Right lung (tissue), 5 donors: ENCODE measurements around the gene SVEP1. TPM values are rescaled to one million over a fixed set of nuclear protein-coding genes. Genes with fewer than 3 reads are reported as not detected.
"Not testable (repeated sequence)": the region's sequence is repeated elsewhere in the genome, so short reads cannot be mapped to it uniquely, and the experiment has no call there.

Experiments used
- DNase-seq, 2 donors: peaks; one replicate each; pipeline ENCODE4 v3.0.0-alpha.2; 2013
- polyA plus RNA-seq, 5 donors: library from polyadenylated mRNA; unstranded; fragments of 120-200 nt; gene quantifications; one replicate each; pipeline versions ENCODE4 v1.2.1 to v1.2.3, GENCODE V29; 2013; ENCODE audit warnings: inconsistent platforms in 1 of 5, low replicate concordance in 1 of 5; ENCODE audit not compliant: insufficient read length in 5 of 5, insufficient read depth in 1 of 5

Gene SVEP1
- polyA plus RNA-seq, 5 donors, result 15.8 to 31.9 (median 27.7) TPM

- DNase-seq, result no peak
Measured at GRCh38 chr9:110382731-110383130, 196.8 kb downstream of the SVEP1 start.

DNA sequence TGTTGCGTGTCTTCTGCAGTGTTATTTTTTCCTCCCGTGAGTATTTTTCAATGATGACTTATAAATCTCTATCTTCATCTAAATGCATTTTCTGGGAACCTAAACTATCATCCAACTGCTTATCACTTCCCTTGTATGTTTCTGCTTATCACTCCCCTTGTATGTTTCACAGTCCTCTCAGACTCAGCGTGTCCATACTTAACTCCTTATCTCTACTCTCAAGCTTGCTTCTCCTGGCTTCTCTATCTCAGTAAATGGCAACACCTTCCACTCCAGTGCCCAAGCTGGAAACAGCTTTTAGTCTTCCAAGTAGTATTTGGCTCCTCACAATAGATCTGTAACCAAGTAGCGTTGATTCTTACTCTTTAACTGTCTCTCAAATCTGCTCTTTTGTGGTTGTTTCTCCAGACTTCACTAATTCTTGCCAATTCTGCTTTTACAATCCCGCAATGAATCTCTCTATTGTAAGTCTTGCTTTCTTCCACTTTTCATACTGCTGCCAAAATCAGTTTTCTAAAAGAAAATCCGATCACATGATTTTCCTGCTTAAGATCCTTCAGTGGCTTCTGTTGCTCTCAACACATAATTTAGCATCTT is 208.0 kb downstream of the SVEP1 start:
- DNase-seq, result peak in 1 of 2 donors; percentile 1

GRCh38 chr9:110370315-110370714 is 209.2 kb downstream of the SVEP1 start:
- no peak for DNase-seq

- no peak for DNase-seq
Measured at GRCh38 chr9:110364451-110364850, 215.1 kb downstream of the SVEP1 start.

DNA sequence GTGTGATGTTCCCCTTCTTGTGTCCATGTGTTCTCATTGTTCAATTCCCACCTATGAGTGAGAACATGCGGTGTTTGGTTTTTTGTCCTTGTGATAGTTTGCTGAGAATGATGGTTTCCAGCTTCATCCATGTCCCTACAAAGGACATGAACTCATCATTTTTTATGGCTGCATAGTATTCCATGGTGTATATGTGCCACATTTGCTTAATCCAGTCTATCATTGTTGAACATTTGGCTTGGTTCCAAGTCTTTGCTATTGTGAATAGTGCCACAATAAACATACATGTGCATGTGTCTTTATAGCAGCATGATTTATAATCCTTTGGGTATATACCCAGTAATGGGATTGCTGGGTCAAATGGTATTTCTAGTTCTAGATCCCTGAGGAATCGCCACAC is 220.5 kb downstream of the SVEP1 start:
- not testable (repeated sequence) for DNase-seq

- DNase-seq, result no peak
Measured at GRCh38 chr9:110357505-110357904, 222.0 kb downstream of the SVEP1 start.

DNA sequence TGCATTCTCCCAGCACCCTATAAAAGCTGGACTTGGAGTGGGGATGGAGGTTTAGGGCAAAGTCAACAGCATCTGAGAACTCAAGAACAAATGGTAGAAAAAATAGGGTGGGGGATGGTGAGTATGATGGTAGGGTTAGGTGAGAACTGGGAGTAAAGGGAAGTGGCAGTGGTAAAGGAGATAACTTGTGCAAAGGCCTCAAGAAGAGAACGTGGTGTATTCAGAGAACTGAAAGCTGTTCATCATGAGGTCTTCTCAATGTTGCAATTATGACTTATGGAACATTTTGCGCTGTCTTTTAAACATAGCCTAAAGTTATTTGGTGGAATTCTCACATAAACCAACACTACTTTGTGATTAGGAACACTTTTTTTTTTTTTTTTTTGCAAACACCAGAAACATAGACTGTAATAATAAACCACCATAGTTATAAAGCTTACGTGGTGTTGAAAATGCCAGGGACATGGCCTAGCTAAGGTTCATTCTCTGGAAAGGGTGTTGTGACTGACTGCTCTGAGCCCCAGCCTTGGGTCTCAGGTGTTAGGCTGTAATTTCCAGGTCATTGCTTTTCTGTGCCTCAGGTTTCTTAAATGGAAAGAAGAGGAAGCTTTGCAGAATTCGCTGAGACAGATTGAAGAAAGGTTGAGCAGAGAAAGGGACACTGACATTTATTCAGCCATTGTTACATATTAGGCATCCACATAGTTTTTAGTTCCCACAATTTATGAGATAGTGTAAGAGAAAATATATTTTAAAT is 222.7 kb downstream of the SVEP1 start:
- no peak for DNase-seq

DNA sequence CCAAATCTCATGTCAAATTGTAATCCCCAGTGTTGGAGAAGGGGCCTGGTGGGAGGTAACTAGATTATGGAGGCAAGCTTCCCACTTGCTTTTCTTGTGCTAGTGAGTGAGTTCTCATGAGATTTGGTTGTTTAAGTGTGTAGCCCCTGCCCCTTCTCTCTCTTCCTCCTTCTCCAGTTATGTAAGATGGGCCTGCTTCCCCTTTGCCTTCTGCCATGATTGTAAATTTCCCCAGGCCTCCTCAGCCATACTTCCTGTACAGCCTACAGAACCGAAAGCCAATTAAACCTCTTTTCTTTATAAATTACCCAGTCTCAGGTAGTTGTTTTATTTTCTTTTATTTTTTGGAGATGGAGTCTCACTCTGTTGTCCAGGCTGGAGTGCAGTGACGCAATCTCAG is 223.6 kb downstream of the SVEP1 start:
- no peak for DNase-seq

DNA sequence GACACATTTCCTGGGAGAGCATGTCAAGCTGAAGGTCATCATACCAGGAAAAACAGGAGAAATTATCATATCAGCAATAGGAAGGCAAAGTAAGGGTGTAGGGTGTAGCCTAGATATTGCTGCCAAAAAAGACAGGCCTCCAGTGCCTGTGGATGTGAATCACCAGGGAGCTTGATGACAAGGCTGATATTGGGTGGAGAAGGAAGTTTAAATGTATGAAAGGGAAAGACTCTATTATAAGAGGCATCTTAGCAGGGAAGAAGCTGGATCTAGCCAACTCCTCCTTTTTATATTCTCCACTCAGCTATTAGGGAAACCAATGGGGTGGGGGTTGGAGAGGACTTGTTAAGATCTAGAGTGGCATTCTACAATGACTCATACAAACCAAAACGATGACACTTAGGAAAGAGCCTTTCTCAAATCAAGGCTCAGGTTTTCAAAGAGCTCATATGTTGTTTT is 228.5 kb downstream of the SVEP1 start:
- no peak for DNase-seq

DNA sequence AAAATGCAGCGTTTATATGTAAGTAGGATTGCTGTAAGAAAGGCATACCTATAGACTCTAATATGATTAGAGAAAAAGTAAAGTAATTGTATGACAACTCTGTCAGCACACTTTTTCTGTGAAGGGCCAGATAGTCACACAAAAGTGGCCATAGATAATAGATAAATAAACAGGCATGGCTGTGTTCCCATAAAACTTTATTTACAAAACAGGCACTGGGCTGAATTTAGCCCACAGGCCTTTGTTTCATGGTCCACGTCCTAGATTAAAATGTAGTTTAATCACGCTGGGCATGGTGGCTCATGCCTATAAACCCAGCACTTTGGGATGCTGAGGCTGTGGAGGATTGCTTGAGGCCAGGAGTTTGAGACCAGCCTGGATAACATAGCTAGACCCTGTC is 233.2 kb downstream of the SVEP1 start:
- DNase-seq, result no peak

DNA sequence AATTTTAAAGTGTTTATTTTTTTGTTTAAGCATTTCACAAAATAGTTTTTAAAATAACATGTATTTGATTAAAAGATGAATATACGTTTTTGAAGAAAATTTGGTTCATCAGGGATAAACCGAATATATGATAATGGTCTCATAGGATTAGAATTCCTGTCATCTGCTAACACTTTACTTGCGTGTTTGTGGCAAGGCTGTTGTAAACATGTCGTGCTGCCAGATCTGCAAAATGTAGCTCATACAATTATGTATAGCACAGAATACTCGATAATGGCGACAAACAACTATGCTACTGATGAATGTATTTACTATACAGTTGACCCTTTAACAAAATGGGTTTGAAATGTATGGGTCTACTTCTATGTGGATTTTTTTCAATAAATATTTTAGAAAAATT is 234.7 kb downstream of the SVEP1 start:
- no peak for DNase-seq

- DNase-seq, result no peak
Measured at GRCh38 chr9:110343551-110343950, 236.0 kb downstream of the SVEP1 start.

DNA sequence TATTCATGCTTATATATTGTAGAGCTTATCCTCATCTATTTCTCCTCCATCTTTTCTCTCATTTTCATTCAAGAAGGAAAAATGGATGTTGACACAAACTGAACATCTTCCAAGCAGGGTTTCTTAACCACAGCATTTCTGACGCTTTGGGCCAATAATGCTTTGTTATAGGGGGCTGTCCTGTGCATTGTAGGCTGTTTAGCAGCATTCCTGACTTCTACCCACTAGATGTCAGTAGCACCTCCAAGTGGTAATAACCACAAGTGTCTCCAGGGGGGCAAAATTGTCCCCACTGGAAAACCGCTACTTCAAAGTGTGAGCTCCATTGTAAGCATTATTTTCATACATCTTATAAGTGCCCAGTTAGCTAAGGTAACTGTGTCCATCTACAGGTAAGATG is 239.2 kb downstream of the SVEP1 start:
- no peak for DNase-seq

DNA sequence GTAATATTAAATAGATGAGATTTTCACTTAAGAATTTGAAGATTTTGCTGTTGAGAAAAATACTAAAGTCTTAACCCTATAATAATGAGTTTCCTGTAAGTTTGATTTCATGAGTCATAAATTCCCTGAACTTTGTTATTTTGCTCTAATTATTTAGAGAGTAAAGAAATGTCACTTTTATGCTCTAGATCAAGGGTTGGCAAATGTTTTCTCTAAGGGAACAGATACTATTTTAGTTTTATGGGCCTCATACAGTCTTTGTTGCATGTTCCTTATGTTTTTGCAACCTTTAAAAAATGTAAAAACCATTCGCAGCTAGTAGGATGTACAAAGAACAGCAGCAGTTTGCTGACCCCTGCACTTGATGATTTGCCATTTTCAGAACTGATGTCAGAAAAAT is 241.4 kb downstream of the SVEP1 start:
- DNase-seq, result no peak

DNA sequence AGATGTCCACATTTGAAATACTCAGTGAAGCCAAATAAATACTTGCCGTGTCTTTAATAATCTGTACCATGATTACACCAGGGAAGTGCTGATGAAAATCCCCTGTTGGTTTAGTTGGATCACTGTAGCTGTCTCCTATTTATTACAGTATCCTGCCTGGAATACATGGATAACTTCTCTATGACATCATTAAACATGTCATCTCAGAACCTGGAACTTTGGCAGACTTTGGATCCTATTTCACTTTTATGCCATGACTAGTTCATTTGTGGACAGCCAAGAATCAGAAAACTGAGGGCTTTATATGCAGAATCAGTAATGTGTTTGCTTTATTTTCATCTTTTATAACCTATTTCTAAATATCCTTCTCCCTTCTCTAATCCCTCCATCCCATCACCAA is 241.8 kb downstream of the SVEP1 start, which contains the start of gene TXNDC8:
Gene TXNDC8 (minus strand): TSS at position 137 of the 400 bp plus-strand sequence.
- DNase-seq, result no peak

DNA sequence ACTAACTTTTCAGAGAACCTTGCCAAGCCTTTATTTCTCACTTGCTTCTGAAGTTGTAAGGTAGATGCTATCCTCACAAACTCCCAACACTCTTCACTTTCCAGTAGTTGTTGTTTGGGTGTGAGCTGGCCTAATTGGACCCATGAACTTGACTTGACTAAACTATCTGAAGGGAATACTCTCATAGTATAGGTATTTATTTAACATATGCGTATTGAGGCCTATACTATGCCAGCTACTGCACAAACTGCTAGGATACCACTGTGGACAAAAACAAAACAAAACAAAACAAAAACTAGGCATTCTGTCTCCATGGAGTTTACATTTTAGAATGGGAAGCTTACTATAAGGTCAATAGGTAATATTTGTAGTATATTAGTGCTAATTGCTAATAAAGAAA is 243.2 kb downstream of the SVEP1 start:
- DNase-seq, result no peak

DNA sequence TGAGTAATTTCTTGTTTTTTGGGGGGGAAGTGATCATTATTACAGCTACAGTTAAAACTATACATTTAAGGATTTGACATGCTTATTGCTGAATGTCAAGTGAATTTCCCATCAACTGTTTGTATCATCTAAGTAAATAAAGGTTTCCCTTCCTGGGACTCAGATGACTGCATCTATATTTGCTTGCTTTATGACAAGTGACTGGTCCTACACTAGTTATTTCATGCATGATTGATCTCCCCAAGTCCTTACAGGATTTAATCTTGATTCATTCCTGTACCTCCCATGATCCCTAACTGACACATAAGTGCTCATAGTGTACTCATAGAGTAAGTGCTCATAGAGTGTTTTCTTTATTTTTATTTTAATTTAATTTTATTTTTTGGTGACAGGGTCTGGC is 244.7 kb downstream of the SVEP1 start:
- no peak for DNase-seq

- DNase-seq, result no peak
Measured at GRCh38 chr9:110334183-110334582, 245.4 kb downstream of the SVEP1 start.

DNA sequence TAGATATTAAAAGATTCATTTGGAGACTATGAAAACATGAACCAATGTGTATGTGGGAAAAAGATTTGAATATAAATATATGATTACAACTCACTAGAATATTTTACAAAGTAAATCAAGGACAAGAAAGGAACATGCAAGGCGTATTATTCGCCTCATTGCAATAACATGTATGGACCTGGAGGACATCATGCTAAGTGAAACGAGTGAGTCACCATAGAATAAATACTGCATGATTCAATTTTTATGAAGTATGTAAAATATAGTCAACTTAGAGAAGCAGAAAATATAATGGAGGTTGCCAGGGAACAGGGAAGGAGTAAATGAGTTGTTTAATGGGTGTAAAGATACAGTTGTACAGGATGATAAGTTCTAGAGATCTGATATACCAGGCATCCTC is 246.8 kb downstream of the SVEP1 start:
- no peak for DNase-seq

- no peak for DNase-seq
Measured at GRCh38 chr9:110330484-110331105, 248.9 kb downstream of the SVEP1 start.

- DNase-seq, result no peak
Measured at GRCh38 chr9:110329639-110330230, 249.8 kb downstream of the SVEP1 start.

- no peak for DNase-seq
Measured at GRCh38 chr9:110328763-110329162, 250.8 kb downstream of the SVEP1 start.

DNA sequence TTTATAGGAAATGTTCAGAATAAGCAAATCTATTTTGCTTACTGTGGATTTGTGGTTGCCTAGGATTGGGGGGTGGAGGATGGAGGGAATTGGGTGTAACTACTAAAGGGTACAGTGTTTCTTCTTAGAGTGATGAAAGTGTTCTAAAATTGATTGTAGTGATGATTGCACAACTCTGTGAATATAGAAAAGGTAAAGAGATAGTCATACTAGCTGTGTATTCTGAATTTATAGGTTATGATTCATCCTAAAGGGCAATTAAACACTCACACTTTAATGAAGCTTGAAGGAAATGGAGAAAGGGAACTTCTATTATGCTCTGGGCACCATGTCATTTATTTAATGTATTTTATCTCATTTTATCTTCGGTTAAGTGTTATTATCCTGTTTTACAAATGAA is 251.8 kb downstream of the SVEP1 start:
- DNase-seq, result no peak
